AG09319 (cell line): ENCODE data around the gene LIN37.

Experiments used
- DNase-seq: peaks from one replicate; pipeline ENCODE4 v3.0.0-alpha.2; 2010; ENCODE audit warnings: low read depth; ENCODE audit errors: extremely low read depth
- CTCF ChIP-seq: IDR thresholded peaks from 2 replicates; pipeline ENCODE4 v1.5.1; 2011; ENCODE audit warnings: low read depth, mild to moderate bottlenecking, inconsistent platforms, low read length, moderate library complexity

The LIN37 gene

GRCh38 chr19:35716801-35717664 is 31.3 kb upstream of the LIN37 start:
- peak; percentile 55 for DNase-seq
- peak; percentile 86 for TF ChIP-seq CTCF

GRCh38 chr19:35717665-35718344 is 30.6 kb upstream of the LIN37 start, which contains the start of gene KMT2B:
TSS of gene KMT2B (plus strand) at chr19:35718003. CDS start at chr19:35718019, 16 bp downstream.
- peak; percentile 89 for DNase-seq
- no peak for TF ChIP-seq CTCF

- no peak for DNase-seq
- TF ChIP-seq CTCF = no peak
Measured at GRCh38 chr19:35718345-35719041, 29.9 kb upstream of the LIN37 start.

- no peak for DNase-seq
- no peak for TF ChIP-seq CTCF
Measured at GRCh38 chr19:35719402-35720162, 28.8 kb upstream of the LIN37 start.

GRCh38 chr19:35720163-35720524 is 28.2 kb upstream of the LIN37 start:
- TF ChIP-seq CTCF = no peak

GRCh38 chr19:35720648-35721047 is 27.7 kb upstream of the LIN37 start:
- TF ChIP-seq CTCF = no peak
- no peak for DNase-seq

More at GRCh38 chr19:35720163-35720524, 28.2 kb upstream of the LIN37 start:
- no peak for DNase-seq
